EH (cell line): Measurements from ENCODE around the gene SNU13.
"Not testable (repeated sequence)": the region's sequence is repeated elsewhere in the genome, so short reads cannot be mapped to it uniquely, and the experiment has no call there.

Experiments used
- DNase-seq: peaks from one replicate; pipeline ENCODE4 v3.0.0-alpha.2; 2015; ENCODE audit warnings: low read depth

SNU13 gene

GRCh38 chr22:41641854-41642253, 46.8 kb downstream of the SNU13 start:
- DNase-seq: no peak

DNA sequence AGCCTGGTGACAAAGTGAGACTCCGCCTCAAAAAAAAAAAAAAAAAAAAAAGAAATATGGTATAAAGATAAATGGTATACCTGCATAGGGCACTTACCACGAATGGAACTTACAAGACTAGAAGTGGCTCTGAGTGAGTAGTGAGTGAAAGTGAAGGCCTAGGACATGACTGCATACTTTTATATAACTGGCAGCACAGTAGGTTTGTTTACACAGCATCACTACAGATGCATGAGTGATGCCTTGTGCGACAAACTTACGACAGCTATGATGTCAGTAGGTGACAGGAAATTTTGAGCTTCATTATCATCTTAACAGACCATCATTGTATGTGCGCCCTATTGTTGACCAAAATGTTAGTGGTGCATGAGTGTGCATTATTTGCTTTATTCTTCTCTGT, 49.9 kb downstream of the SNU13 start:
- DNase-seq: no peak

DNA sequence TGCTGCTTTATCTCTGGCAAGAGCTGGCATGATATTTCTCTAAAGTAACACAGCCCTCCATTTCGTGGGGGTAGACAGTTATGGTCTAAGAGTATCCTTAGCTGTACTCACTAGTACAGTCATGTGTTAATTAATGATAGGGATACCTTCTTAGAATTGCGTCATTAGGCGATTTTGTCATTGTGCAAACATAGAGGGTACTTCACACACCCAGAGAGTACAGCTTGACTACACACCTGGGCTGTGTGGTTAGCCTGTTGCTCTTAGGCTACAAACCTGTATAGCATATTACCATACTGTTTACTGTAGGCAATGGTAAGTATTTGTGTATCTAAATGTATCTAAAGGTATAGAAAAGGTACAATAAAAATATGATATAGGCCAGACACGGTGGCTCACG, 50.5 kb downstream of the SNU13 start:
- DNase-seq: no peak

DNA sequence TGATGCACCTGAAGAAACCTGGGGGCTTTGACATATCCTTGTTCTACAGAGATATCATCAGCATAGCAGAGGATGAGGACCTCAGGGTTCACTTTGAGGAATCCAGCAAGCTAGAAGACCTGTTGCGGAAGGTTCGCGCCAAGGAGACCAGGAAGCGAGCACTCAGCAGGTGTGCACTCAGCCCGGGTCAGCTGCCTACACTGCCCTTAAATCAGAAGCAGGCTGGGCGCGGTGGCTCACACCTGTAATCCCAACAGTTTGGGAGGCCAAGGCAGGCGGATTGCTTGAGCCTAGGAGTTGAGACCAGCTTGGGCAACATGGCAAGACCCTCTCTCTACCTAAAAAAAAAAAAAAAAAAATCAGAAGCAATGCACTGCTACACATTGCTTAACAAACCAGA, 51.0 kb downstream of the SNU13 start:
- not testable (repeated sequence) for DNase-seq

DNA sequence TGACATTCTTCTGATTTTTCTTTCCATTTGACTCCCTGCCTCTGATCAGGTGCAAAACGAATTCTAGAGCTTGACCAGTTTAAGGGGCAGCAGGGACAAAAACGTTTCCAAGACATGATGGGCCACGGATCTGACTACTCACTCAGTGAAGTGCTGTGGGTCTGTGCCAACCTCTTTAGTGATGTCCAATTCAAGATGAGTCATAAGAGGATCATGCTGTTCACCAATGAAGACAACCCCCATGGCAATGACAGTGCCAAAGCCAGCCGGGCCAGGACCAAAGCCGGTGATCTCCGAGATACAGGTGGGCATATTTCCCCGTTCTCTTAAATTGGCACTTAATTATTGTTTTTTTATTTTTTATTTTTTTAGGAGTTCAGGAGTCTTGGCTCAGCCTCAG, 52.2 kb downstream of the SNU13 start:
- peak; percentile 72 for DNase-seq

- not testable (repeated sequence) for DNase-seq
Observed at GRCh38 chr22:41634610-41635009, 54.1 kb downstream of the SNU13 start.

- not testable (repeated sequence) for DNase-seq
Observed at GRCh38 chr22:41631615-41632014, 57.1 kb downstream of the SNU13 start.

DNA sequence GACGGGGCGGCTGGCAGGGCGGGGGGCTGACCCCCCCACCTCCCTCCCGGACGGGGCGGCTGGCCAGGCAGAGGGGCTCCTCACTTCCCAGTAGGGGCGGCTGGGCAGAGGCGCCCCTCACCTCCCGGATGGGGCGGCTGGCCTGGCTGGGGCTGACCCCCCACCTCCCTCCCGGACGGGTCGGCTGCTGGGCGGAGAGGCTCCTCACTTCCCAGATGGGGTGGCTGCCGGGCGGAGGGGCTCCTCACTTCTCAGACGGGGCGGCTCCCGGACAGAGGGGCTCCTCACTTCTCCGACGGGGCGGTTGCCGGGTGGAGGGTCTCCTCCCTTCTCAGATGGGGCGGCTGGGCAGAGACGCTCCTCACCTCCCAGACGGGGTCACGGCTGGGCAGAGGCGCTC, 57.6 kb downstream of the SNU13 start:
- DNase-seq: not testable (repeated sequence)

- DNase-seq: no peak
Observed at GRCh38 chr22:41625577-41625976, 63.1 kb downstream of the SNU13 start.
